MCF 10A (cell line): ENCODE measurements around the gene PHACTR3. TPM values are rescaled to one million over a fixed set of nuclear protein-coding genes. Genes with fewer than 3 reads are reported as not detected.

ENCODE experiments used
- BruUV-seq: library from RNA; stranded (reverse); fragments of 400-500 nt; replicated peaks from 2 replicates; lab custom pipeline; 2021; lab: Mats Ljungman, UMichigan
- CTCF ChIA-PET: fragments of 300-600 bp; sonication (Branson Sonifier 250); formaldehyde crosslinking; extraction: SDS; loops from one replicate; lab custom pipeline; 2021; ENCODE audit warnings: antibody characterized with exemption, inconsistent platforms; lab: Yijun Ruan, JAX
- POLR2A ChIA-PET: fragments of 300-600, 350-650 bp; sonication (Branson Sonifier 250); formaldehyde crosslinking; extraction: SDS; loops from one replicate; lab custom pipeline; 2020; ENCODE audit warnings: antibody characterized with exemption, inconsistent platforms; lab: Yijun Ruan, JAX
- DNase-seq: peaks from one replicate; pipeline ENCODE4 v3.0.0-alpha.2; 2018; ENCODE audit not compliant: unreplicated experiment
- H3K27ac Mint-ChIP-seq: one replicate; pipeline ENCODE4 v1.8.0; 2022; ENCODE audit warnings: mild to moderate bottlenecking, low read depth, mixed read lengths; ENCODE audit not compliant: unreplicated experiment
- H3K27me3 Mint-ChIP-seq: one replicate; pipeline ENCODE4 v1.8.0; 2022; ENCODE audit warnings: mixed read lengths; ENCODE audit not compliant: insufficient read depth, unreplicated experiment
- H3K36me3 Mint-ChIP-seq: one replicate; pipeline ENCODE4 v1.8.0; 2022; ENCODE audit warnings: mild to moderate bottlenecking, moderate library complexity, mixed read lengths; ENCODE audit not compliant: insufficient read depth, unreplicated experiment
- H3K4me1 Mint-ChIP-seq: one replicate; pipeline ENCODE4 v1.8.0; 2022; ENCODE audit warnings: mixed read lengths; ENCODE audit not compliant: insufficient read depth, unreplicated experiment
- H3K4me3 Mint-ChIP-seq: one replicate; pipeline ENCODE4 v1.8.0; 2022; ENCODE audit warnings: mild to moderate bottlenecking, moderate library complexity, mixed read lengths; ENCODE audit not compliant: unreplicated experiment
- H3K9me3 Mint-ChIP-seq: one replicate; pipeline ENCODE4 v1.8.0; 2022; ENCODE audit warnings: mixed read lengths; ENCODE audit not compliant: unreplicated experiment
- intact Hi-C: fragments of 100-400 bp; cut with micrococcal nuclease; formaldehyde crosslinking; loops from 2 replicates; pipeline ENCODE4 v1.14.1; 2022
- total RNA-seq: library from RNA; stranded (reverse); gene quantifications from 2 replicates; pipeline ENCODE4 v1.2.3, GENCODE V29; 2022
- TF ChIP-seq, protein P1 (sequence below): fragments of 200-600 bp; IDR thresholded peaks from one replicate; pipeline ENCODE4 v1.8.0; 2022; ENCODE audit warnings: antibody characterized with exemption, mild to moderate bottlenecking; ENCODE audit not compliant: unreplicated experiment

The PHACTR3 gene
- total RNA-seq, 1 experiment from 2014 or later: 22.8 TPM

DNA sequence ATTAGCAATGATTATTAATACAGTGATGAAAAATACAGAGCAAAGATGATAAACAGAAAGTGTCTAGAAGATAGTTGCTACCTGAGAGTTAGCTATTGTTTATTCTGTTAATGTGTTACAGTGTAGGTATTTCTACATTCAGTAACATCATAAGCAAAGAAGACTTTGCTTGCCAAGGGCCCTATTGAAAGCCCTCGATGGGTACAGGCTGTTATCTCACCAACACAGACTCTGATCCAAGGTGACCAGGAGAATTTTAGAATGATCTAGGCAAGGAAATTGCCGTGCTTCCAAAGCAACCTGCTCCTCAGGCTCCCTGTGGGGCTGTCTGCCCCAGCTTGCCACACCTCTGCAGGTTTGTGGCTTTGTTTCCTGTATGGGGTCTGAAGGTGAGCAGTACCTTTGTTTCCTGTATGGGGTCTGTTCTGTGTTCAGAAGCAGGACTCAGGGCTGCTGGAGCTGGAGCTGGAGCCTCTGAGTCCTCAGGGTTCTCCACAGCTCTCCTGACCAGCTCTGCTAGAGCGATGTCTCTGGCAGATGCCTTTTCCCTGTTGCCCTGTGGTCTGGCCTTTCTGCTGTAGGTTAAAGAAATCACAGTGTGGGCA, 32.5 kb downstream of the PHACTR3 start:
- peaks cover 85% of the 10 kb centered on the region for H3K27me3 Mint-ChIP-seq
- no TSS peak for BruUV-seq
- H3K4me1 Mint-ChIP-seq: no peaks in the 10 kb centered on the region
- no peak overlapping the region for H3K27ac Mint-ChIP-seq
- ChIA-PET POLR2A (no interaction called here), CTCF (interaction anchor here (0.6 kb wide), 2 partner anchors 53 to 1112 kb away, joined by 3 read pairs; no protein-coding TSS in a partner anchor)
- DNase-seq: no peak
- H3K4me3 Mint-ChIP-seq: no peak overlapping the region
- H3K9me3 Mint-ChIP-seq: peaks cover 12% of the 10 kb centered on the region
- intact Hi-C loops: no loop called here
- TF ChIP-seq, protein P1, sequence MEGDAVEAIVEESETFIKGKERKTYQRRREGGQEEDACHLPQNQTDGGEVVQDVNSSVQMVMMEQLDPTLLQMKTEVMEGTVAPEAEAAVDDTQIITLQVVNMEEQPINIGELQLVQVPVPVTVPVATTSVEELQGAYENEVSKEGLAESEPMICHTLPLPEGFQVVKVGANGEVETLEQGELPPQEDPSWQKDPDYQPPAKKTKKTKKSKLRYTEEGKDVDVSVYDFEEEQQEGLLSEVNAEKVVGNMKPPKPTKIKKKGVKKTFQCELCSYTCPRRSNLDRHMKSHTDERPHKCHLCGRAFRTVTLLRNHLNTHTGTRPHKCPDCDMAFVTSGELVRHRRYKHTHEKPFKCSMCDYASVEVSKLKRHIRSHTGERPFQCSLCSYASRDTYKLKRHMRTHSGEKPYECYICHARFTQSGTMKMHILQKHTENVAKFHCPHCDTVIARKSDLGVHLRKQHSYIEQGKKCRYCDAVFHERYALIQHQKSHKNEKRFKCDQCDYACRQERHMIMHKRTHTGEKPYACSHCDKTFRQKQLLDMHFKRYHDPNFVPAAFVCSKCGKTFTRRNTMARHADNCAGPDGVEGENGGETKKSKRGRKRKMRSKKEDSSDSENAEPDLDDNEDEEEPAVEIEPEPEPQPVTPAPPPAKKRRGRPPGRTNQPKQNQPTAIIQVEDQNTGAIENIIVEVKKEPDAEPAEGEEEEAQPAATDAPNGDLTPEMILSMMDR: no peak
- H3K36me3 Mint-ChIP-seq: no peaks in the 10 kb centered on the region

DNA sequence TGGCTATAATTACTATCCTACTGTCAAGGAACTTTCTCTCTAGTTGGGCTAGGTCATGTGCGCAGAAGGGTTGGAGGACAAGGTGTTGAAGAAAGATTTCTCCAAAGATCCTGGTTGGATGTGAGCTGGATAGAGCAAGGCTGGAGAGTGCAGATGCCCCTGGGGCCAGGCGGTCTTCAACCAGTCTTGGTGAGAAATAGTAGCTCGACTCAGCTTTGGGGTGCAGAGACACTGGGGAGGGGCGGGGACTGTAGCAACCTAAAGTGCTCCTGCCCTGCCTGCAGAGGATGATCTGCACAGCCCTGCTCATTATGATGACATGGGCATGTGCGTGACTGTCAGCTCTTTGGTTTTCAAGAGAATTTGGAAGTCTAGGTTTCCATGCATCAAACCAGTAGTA, 35.9 kb downstream of the PHACTR3 start:
- TF ChIP-seq, protein P1: no peak
- Mint-ChIP-seq H3K9me3 (peaks cover 12% of the 10 kb centered on the region), H3K27me3 (peaks cover 80% of the 10 kb centered on the region), H3K36me3 (no peaks in the 10 kb centered on the region), H3K4me3 (no peak overlapping the region), H3K27ac (no peak overlapping the region), H3K4me1 (no peaks in the 10 kb centered on the region)
- intact Hi-C loops: no loop called here
- BruUV-seq: no TSS peak
- ChIA-PET POLR2A (no interaction called here), CTCF (no interaction called here)
- no peak for DNase-seq

DNA sequence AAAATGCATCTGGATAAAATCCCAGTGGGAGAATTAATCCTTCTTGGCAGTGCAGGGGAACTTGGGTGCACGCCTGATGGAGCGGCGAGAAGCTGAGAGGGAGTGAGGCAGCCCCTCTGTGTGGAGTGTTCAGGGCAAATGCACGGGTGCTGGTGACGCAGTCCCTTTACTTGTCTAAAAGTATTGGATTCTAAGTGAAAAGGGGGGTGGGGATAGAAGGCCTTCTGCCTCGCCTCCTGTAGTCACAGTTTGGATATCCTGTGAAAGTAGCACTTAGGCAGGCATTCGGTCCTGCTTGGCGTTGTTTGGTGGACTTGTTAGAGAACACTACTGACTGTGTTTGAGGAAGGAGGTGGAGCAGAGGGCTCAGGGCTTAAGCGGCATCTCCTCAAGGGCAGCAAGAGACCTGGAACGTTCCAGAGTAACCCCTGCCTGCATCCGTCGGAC, 39.3 kb downstream of the PHACTR3 start:
- no TSS peak for BruUV-seq
- peaks cover 20% of the 10 kb centered on the region for H3K9me3 Mint-ChIP-seq
- H3K27me3 Mint-ChIP-seq: peaks cover 85% of the 10 kb centered on the region
- intact Hi-C loops: no loop called here
- H3K27ac Mint-ChIP-seq: no peak overlapping the region
- ChIA-PET CTCF (no interaction called here), POLR2A (no interaction called here)
- TF ChIP-seq, protein P1: no peak
- H3K36me3 Mint-ChIP-seq: no peaks in the 10 kb centered on the region
- H3K4me1 Mint-ChIP-seq: no peaks in the 10 kb centered on the region
- H3K4me3 Mint-ChIP-seq: no peak overlapping the region
- no peak for DNase-seq

DNA sequence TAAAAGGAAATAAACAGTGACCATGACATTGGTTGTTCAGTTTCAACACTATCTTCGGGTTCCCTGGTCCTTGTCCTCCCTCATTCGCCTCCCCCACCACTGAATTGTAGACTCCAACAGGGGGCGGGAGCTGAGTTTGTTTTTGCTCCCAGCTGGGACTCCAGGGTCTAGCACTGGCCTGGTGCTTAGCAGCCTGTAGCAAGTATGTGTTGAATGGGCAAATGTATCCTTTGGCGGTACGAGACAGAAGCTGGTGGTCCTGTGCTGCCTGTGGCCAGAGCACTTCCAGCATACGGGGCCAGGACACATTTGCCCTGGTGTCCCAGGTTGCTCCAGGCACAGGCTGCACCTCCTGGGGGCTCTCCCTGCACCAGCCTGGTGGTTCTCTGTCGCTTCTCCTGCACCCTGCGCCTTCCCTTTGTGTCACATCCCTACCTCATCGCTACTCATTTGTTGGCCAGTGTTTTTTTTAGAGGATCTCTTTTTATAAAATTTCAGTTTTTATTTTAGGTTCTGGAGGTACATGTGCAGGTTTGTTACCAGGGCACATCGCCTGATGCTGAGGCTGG, 40.1 kb downstream of the PHACTR3 start:
- Mint-ChIP-seq H3K4me3 (no peak overlapping the region), H3K36me3 (no peaks in the 10 kb centered on the region), H3K9me3 (peaks cover 16% of the 10 kb centered on the region), H3K27ac (no peak overlapping the region), H3K27me3 (peaks cover 85% of the 10 kb centered on the region), H3K4me1 (no peaks in the 10 kb centered on the region)
- CTCF ChIA-PET: no interaction called here
- BruUV-seq: no TSS peak
- no peak for DNase-seq
- POLR2A ChIA-PET: interaction anchor here (0.7 kb wide), 1 partner anchor 297 kb away, joined by 3 read pairs; no protein-coding TSS in a partner anchor
- TF ChIP-seq, protein P1: no peak
- intact Hi-C loops: no loop called here
